GM19467 (cell line): ENCODE results near the gene HIVEP3.

Source experiments
- ATAC-seq: cut with Tn5 transposase; IDR thresholded peaks from one replicate; pipeline ENCODE4 v1.9.1; 2021; ENCODE audit warnings: mild to moderate bottlenecking, moderate library complexity; ENCODE audit not compliant: unreplicated experiment

The HIVEP3 gene

GRCh38 chr1:41659903-41660302 is 258.8 kb downstream of the HIVEP3 start:
- ATAC-seq, result no peak

- no peak for ATAC-seq
These were observed 259.6 kb downstream of the HIVEP3 start for GRCh38 chr1:41659159-41659495.

- no peak for ATAC-seq
These were observed 260.1 kb downstream of the HIVEP3 start for GRCh38 chr1:41658431-41659158.

GRCh38 chr1:41657679-41658295 is 260.9 kb downstream of the HIVEP3 start:
- ATAC-seq, result no peak

GRCh38 chr1:41656825-41657500 is 261.8 kb downstream of the HIVEP3 start:
- ATAC-seq, result no peak

- ATAC-seq, result no peak
These were observed 262.7 kb downstream of the HIVEP3 start for GRCh38 chr1:41656068-41656467.

- no peak for ATAC-seq
These were observed 263.1 kb downstream of the HIVEP3 start for GRCh38 chr1:41655632-41656031.

- no peak for ATAC-seq
These were observed 265.1 kb downstream of the HIVEP3 start for GRCh38 chr1:41653574-41653973.

- no peak for ATAC-seq
These were observed 266.1 kb downstream of the HIVEP3 start for GRCh38 chr1:41652384-41653265.

GRCh38 chr1:41650028-41650880 is 268.5 kb downstream of the HIVEP3 start:
- no peak for ATAC-seq

- ATAC-seq, result no peak
These were observed 269.2 kb downstream of the HIVEP3 start for GRCh38 chr1:41649396-41650027.

GRCh38 chr1:41648844-41649243 is 269.9 kb downstream of the HIVEP3 start:
- no peak for ATAC-seq

GRCh38 chr1:41648230-41648629 is 270.5 kb downstream of the HIVEP3 start:
- no peak for ATAC-seq

- ATAC-seq, result no peak
These were observed 271.2 kb downstream of the HIVEP3 start for GRCh38 chr1:41647221-41648135.

- no peak for ATAC-seq
These were observed 272.5 kb downstream of the HIVEP3 start for GRCh38 chr1:41646186-41646585.

- ATAC-seq, result no peak
These were observed 273.7 kb downstream of the HIVEP3 start for GRCh38 chr1:41645062-41645461.

GRCh38 chr1:41642922-41643821 is 275.6 kb downstream of the HIVEP3 start:
- ATAC-seq, result no peak
